H1 (cell line): ENCODE measurements around the gene GRXCR1. TPM values are rescaled to one million over a fixed set of nuclear protein-coding genes. Genes with fewer than 3 reads are reported as not detected.

Source experiments
- CTCF ChIA-PET: fragments of 300-600 bp; sonication (Branson Sonifier 250); formaldehyde crosslinking; loops from one replicate; lab custom pipeline; 2021; ENCODE audit not compliant: partially characterized antibody; lab: Charles Lee
- POLR2A ChIA-PET: fragments of 300-600 bp; sonication (Branson Sonifier 250); formaldehyde crosslinking; loops from one replicate; lab custom pipeline; 2021; ENCODE audit warnings: inconsistent platforms; ENCODE audit not compliant: partially characterized antibody; lab: Charles Lee
- DNase-seq, 2 experiments: peaks; one replicate each; pipeline versions ENCODE4 v3.0.0 to v3.0.0-alpha.2; 2010 to 2022; ENCODE audit warnings: low spot score in 2 of 2, low read depth in 1 of 2, mixed read lengths in 1 of 2
- FAIRE-seq: peaks from 2 replicates; lab custom pipeline; 2011; peaks lifted over from hg19 to GRCh38; lab: Jason Lieb, UNC
- H2AFZ ChIP-seq: 2 replicates; pipeline ENCODE4 v1.8.1; 2012; ENCODE audit warnings: low read length, inconsistent platforms
- H2AK5ac ChIP-seq: 2 replicates; pipeline ENCODE4 v1.6.1; 2013; ENCODE audit warnings: low read depth, low read length
- H2BK120ac ChIP-seq: replicated peaks from 2 replicates; pipeline ENCODE3; 2013; ENCODE audit warnings: low read depth, low read length, inconsistent platforms
- H2BK12ac ChIP-seq: 2 replicates; pipeline ENCODE4 v1.6.1; 2013; ENCODE audit warnings: low read depth, low read length
- H2BK15ac ChIP-seq: 2 replicates; pipeline ENCODE4 v1.6.1; 2013; ENCODE audit warnings: low read length
- H2BK20ac ChIP-seq: 2 replicates; pipeline ENCODE4 v1.6.1; 2013; ENCODE audit warnings: low read length
- H2BK5ac ChIP-seq: 2 replicates; pipeline ENCODE4 v1.6.1; 2013; ENCODE audit warnings: low read depth, low read length
- H3K14ac ChIP-seq: 2 replicates; pipeline ENCODE4 v1.6.1; 2013; ENCODE audit warnings: inconsistent platforms; ENCODE audit not compliant: insufficient read length
- H3K18ac ChIP-seq: 2 replicates; pipeline ENCODE4 v1.6.1; 2013; ENCODE audit warnings: low read length; ENCODE audit errors: extremely low read depth
- H3K23ac ChIP-seq: 2 replicates; pipeline ENCODE4 v1.6.1; 2013; ENCODE audit warnings: inconsistent platforms; ENCODE audit not compliant: insufficient read length
- H3K23me2 ChIP-seq: 2 replicates; pipeline ENCODE4 v1.6.1; 2013; ENCODE audit warnings: low read depth, low read length
- H3K27ac ChIP-seq: 2 replicates; pipeline ENCODE4 v1.6.1; 2011; ENCODE audit warnings: low read depth, low read length, inconsistent platforms
- H3K27me3 ChIP-seq, 4 experiments: replicated peaks in 1 of 4; 1 replicate in 1 of 4; 2 replicates in 3 of 4; pipeline versions ENCODE4 v1.6.1 to v1.8.1; 2011 to 2013; ENCODE audit warnings: low read length in 3 of 4, mild to moderate bottlenecking in 3 of 4, inconsistent platforms in 2 of 4, mixed read lengths in 2 of 4, moderate library complexity in 1 of 4; ENCODE audit not compliant: control insufficient read depth in 3 of 4, insufficient read depth in 3 of 4; ENCODE audit errors: extremely low read depth in 1 of 4
- H3K36me3 ChIP-seq, 4 experiments: 2 replicates each; pipeline versions ENCODE4 v1.6.1 to v1.8.1; 2011 to 2013; ENCODE audit warnings: mild to moderate bottlenecking in 4 of 4, low read length in 3 of 4, moderate library complexity in 2 of 4, control low read depth in 1 of 4, inconsistent platforms in 1 of 4; ENCODE audit not compliant: insufficient read depth in 4 of 4, control insufficient read depth in 2 of 4
- H3K4ac ChIP-seq: replicated peaks from 2 replicates; pipeline ENCODE3; 2013; ENCODE audit warnings: low read length, low read depth, mixed read lengths, inconsistent platforms; ENCODE audit not compliant: insufficient read length
- H3K4me1 ChIP-seq, 4 experiments: replicated peaks in 1 of 4; 1 replicate in 1 of 4; 2 replicates in 3 of 4; pipeline versions ENCODE4 v1.6.1 to v1.8.1; 2011 to 2013; ENCODE audit warnings: low read length in 3 of 4, inconsistent platforms in 2 of 4, mixed read lengths in 1 of 4; ENCODE audit not compliant: insufficient read depth in 4 of 4, control insufficient read depth in 3 of 4
- H3K4me2 ChIP-seq, 2 experiments: 2 replicates each; pipeline versions ENCODE4 v1.6.1 to v1.8.1; 2011 to 2013; ENCODE audit warnings: low read depth in 2 of 2, low read length in 2 of 2, control low read depth in 1 of 2, inconsistent platforms in 1 of 2, mild to moderate bottlenecking in 1 of 2; ENCODE audit not compliant: insufficient read depth in 1 of 2
- H3K4me3 ChIP-seq, 4 experiments: fragments of 200-600, 300-600 bp in 1 of 4; sonication (generic), shearing (Covaris generic), sonication (Bioruptor Twin) in 1 of 4; 2 replicates each; pipeline versions ENCODE4 v1.5.1 to v1.8.1; 2011 to 2016; ENCODE audit warnings: low read length in 4 of 4, low read depth in 3 of 4, control low read depth in 2 of 4, inconsistent platforms in 2 of 4, mild to moderate bottlenecking in 2 of 4, mixed read lengths in 1 of 4, moderate library complexity in 1 of 4; ENCODE audit not compliant: insufficient read depth in 2 of 4; ENCODE audit errors: extremely low read depth in 1 of 4
- H3K56ac ChIP-seq: replicated peaks from 2 replicates; pipeline ENCODE3; 2013; ENCODE audit warnings: low read depth, mild to moderate bottlenecking, mixed read lengths, low read length, inconsistent platforms; ENCODE audit not compliant: insufficient read length
- H3K79me1 ChIP-seq: 2 replicates; pipeline ENCODE4 v1.6.1; 2013; ENCODE audit warnings: low read depth, low read length, control low read depth
- H3K79me2 ChIP-seq, 2 experiments: 2 replicates each; pipeline versions ENCODE4 v1.6.1 to v1.8.1; 2012 to 2013; ENCODE audit warnings: low read length in 2 of 2, mild to moderate bottlenecking in 2 of 2, inconsistent platforms in 1 of 2; ENCODE audit not compliant: insufficient read depth in 2 of 2, control insufficient read depth in 1 of 2
- H3K9ac ChIP-seq, 4 experiments: replicated peaks in 1 of 4; 1 replicate in 1 of 4; 2 replicates in 3 of 4; pipeline versions ENCODE4 v1.6.1 to v1.8.1; 2011 to 2013; ENCODE audit warnings: low read depth in 3 of 4, low read length in 3 of 4, control low read depth in 2 of 4, mild to moderate bottlenecking in 2 of 4, moderate library complexity in 2 of 4, inconsistent platforms in 1 of 4; ENCODE audit errors: extremely low read depth in 1 of 4
- H3K9me3 ChIP-seq, 2 experiments: 2 replicates each; pipeline versions ENCODE4 v1.6.1 to v1.8.1; 2012 to 2013; ENCODE audit warnings: mild to moderate bottlenecking in 2 of 2, moderate library complexity in 2 of 2, control low read depth in 1 of 2, inconsistent platforms in 1 of 2, low read depth in 1 of 2, low read length in 1 of 2, mixed read lengths in 1 of 2; ENCODE audit not compliant: insufficient read depth in 2 of 2
- H4K20me1 ChIP-seq, 2 experiments: replicated peaks in 1 of 2; 2 replicates each; pipeline versions ENCODE3 to v1.8.1; 2011 to 2013; ENCODE audit warnings: inconsistent platforms in 2 of 2, low read length in 2 of 2, mild to moderate bottlenecking in 1 of 2; ENCODE audit not compliant: insufficient read depth in 2 of 2, control insufficient read depth in 1 of 2
- H4K5ac ChIP-seq: 2 replicates; pipeline ENCODE4 v1.6.1; 2013; ENCODE audit warnings: low read length, low read depth, mixed read lengths, inconsistent platforms; ENCODE audit not compliant: insufficient read length
- H4K8ac ChIP-seq: 2 replicates; pipeline ENCODE4 v1.8.0; 2013; ENCODE audit warnings: mild to moderate bottlenecking, moderate library complexity, low read length, inconsistent platforms; ENCODE audit not compliant: insufficient read depth; ENCODE audit errors: extremely low read depth
- H4K91ac ChIP-seq: replicated peaks from 2 replicates; pipeline ENCODE3; 2013; ENCODE audit warnings: low read length, mixed read lengths, inconsistent platforms; ENCODE audit not compliant: insufficient read length
- ASH2L ChIP-seq: fragments of 200-600, 300-600 bp; sonication (generic); IDR thresholded peaks from one replicate; pipeline ENCODE4 v1.7.1; 2017; ENCODE audit warnings: low read length
- EP300 ChIP-seq, 2 experiments: IDR thresholded peaks; 1 replicate in 1 of 2; 2 replicates in 1 of 2; pipeline ENCODE4 v1.6.1; 2011 to 2012; ENCODE audit warnings: low read depth in 2 of 2, low read length in 2 of 2, mild to moderate bottlenecking in 2 of 2, borderline replicate concordance in 1 of 2, inconsistent platforms in 1 of 2, moderate library complexity in 1 of 2
- GTF2F1 ChIP-seq: IDR thresholded peaks from 2 replicates; pipeline ENCODE4 v1.6.1; 2012; ENCODE audit warnings: low read depth, low read length, improper control_type of control experiment, borderline replicate concordance
- ZNF274 ChIP-seq: IDR thresholded peaks from 2 replicates; pipeline ENCODE4 v1.7.0; 2012; ENCODE audit warnings: low read length, borderline replicate concordance; ENCODE audit errors: extremely low read depth
- WGBS, 2 experiments: shearing (Covaris generic) in 1 of 2; methylation state at CpG; one replicate each; pipeline versions ENCODE4 v1.1.6 to v1.1.7; 2013 to 2015; ENCODE audit warnings: low lambda C conversion rate in 2 of 2, mixed read lengths in 2 of 2, inconsistent platforms in 1 of 2, low coverage in 1 of 2, missing lambda C conversion rate in 1 of 2; ENCODE audit not compliant: insufficient replicate concordance in 2 of 2, insufficient coverage in 1 of 2, insufficient read length in 1 of 2; ENCODE audit errors: extremely low coverage in 1 of 2, missing lambda C conversion rate in 1 of 2; 5-methylcytosine and 5-hydroxymethylcytosine counted together
- polyA plus RNA-seq, 7 experiments: library from polyadenylated mRNA; depleted of rRNA in 3 of 7; stranded (reverse) in 5 of 7; unstranded in 2 of 7; fragments of >200 nt in 5 of 7; fragments of 200-250 nt in 2 of 7; gene quantifications; 1 replicate in 5 of 7; 2 replicates in 1 of 7; 4 replicates in 1 of 7; pipeline versions ENCODE4 v1.2.1 to v1.2.3, GENCODE V29; 2011 to 2013; ENCODE audit warnings: missing spikeins in 2 of 7, mixed read lengths in 2 of 7
- total RNA-seq: library from RNA; stranded (reverse); fragmentation: NEBNext Ultra II Directional; extraction: Animal tissue kit (Norgen Biotek cat#: 25700); gene quantifications from 2 replicates; pipeline ENCODE4 v1.2.1, GENCODE V29; 2021

The GRXCR1 gene
- total and polyA plus RNA-seq, 2 of the 8 experiments (the other 6 are each of a cell fraction or from before 2014, with no cell fraction given): not detected

DNA sequence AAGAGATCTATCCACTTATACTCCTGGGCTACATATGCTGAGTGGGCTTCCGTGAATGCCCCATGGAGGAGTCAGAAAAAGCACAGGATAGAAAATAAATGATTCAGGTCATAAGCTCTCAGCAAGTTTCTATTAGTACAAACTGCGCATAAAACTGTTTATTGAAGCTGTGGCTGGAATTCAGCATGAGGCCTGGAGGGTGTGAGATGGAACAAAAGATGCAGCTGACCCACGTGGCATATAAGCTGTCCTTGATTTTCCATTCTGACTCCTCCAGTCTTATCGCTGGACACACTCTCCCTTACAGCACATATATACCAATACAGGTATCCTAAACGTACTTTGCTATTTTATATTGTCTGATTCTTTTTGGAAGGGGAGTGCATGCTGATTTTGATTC, 17.9 kb downstream of the GRXCR1 start:
- Histone ChIP-seq H2BK15ac (no peak overlapping the region), H3K36me3 (no peaks in the 10 kb centered on the region), H3K4me1 (no peaks in the 10 kb centered on the region), H3K4ac (no peak overlapping the region), H3K27me3 (peaks cover 0 to 3% (median 0%) of the 10 kb centered on the region in 4 experiments; a peak in 1 of 7 replicates), H2BK5ac (no peak overlapping the region), H2AK5ac (no peak overlapping the region), H3K14ac (no peak overlapping the region), H2BK20ac (no peak overlapping the region), H3K23ac (no peak overlapping the region), H2BK12ac (no peak overlapping the region), H4K5ac (no peak overlapping the region), H3K79me1 (no peaks in the 10 kb centered on the region), H4K20me1 (no peaks in the 10 kb centered on the region), H3K56ac (no peak overlapping the region), H3K23me2 (no peaks in the 10 kb centered on the region), H4K91ac (no peak overlapping the region), H4K8ac (no peak overlapping the region), H3K18ac (no peak overlapping the region), H3K4me3 (no peak overlapping the region), H2BK120ac (no peak overlapping the region), H3K4me2 (no peak overlapping the region), H3K9me3 (no peaks in the 10 kb centered on the region), H3K79me2 (no peaks in the 10 kb centered on the region), H3K9ac (no peak overlapping the region), H3K27ac (no peak overlapping the region), H2AFZ (no peak overlapping the region)
- ChIA-PET CTCF (no interaction called here), POLR2A (no interaction called here)
- TF ChIP-seq ZNF274 (no peak), GTF2F1 (no peak), ASH2L (no peak), EP300 (IDR thresholded peaks at IDR 0.05; ENCODE audit: borderline replicate concordance in 1 of 2, low read depth in 2 of 2, low read length in 2 of 2) (no peak)
- no peak for FAIRE-seq
- WGBS, 2 experiments: 81% methylated on average over 5 of the region's 5 CpGs; no CpG with 5 or more reads in 1 of the 2 experiments
- DNase-seq: no peak
